RWPE1 (cell line): ENCODE results near the gene TAF4B.

Experiments
- CTCF ChIA-PET: fragments of 350-600 bp; sonication (Branson Sonifier 250); formaldehyde crosslinking; extraction: SDS; loops from one replicate; lab custom pipeline; 2021; lab: Yijun Ruan, JAX
- POLR2A ChIA-PET: fragments of 400-600 bp; formaldehyde crosslinking; extraction: SDS; loops from one replicate; lab custom pipeline; 2020; ENCODE audit warnings: antibody characterized with exemption; ENCODE audit not compliant: low non-redundant PET; lab: Yijun Ruan, JAX
- DNase-seq: peaks from one replicate; pipeline ENCODE4 v3.0.0; 2012; ENCODE audit warnings: low spot score
- H3K27ac ChIP-seq: fragments of 450-650 bp; 2 replicates; pipeline ENCODE4 v1.5.1; 2017
- CTCF ChIP-seq: fragments of 450-650 bp; conservative IDR thresholded peaks from 2 replicates; pipeline ENCODE4 v1.5.1; 2017; ENCODE audit warnings: low read depth, mild to moderate bottlenecking

Gene TAF4B

GRCh38 chr18:26304511-26304910 is 78.3 kb downstream of the TAF4B start:
- no peak for DNase-seq
- TF ChIP-seq CTCF = no peak
- ChIA-PET CTCF (interaction anchor here (0.6 kb wide), 1 partner anchor 126 kb away, joined by 3 read pairs; no protein-coding TSS in a partner anchor), POLR2A (no interaction called here)
- H3K27ac ChIP-seq = no peak overlapping the region

GRCh38 chr18:26307161-26307773 is 81.0 kb downstream of the TAF4B start:
- POLR2A ChIA-PET = no interaction called here
- no peak overlapping the region for H3K27ac ChIP-seq
- DNase-seq = peak; percentile 33
- TF ChIP-seq CTCF = peak; percentile 83
- CTCF ChIA-PET = interaction anchor here (0.6 to 0.7 kb wide), 2 partner anchors 9 to 737 kb away, joined by 3 read pairs; no protein-coding TSS in a partner anchor

GRCh38 chr18:26309281-26309680 is 83.0 kb downstream of the TAF4B start:
- TF ChIP-seq CTCF = no peak
- ChIA-PET CTCF (no interaction called here), POLR2A (no interaction called here)
- no peak overlapping the region for H3K27ac ChIP-seq
- peak; percentile 28 for DNase-seq

GRCh38 chr18:26312199-26312598 is 86.0 kb downstream of the TAF4B start:
- POLR2A ChIA-PET = no interaction called here
- CTCF ChIA-PET = no interaction called here
- DNase-seq = no peak
- TF ChIP-seq CTCF = no peak
- H3K27ac ChIP-seq = no peak overlapping the region

- ChIA-PET POLR2A (no interaction called here), CTCF (no interaction called here)
- no peak overlapping the region for H3K27ac ChIP-seq
- no peak for DNase-seq
- TF ChIP-seq CTCF = no peak
Observed at GRCh38 chr18:26317398-26317797, 91.2 kb downstream of the TAF4B start.

- ChIA-PET POLR2A (no interaction called here), CTCF (interaction anchor here (0.5 kb wide), 1 partner anchor 10 kb away, joined by 3 read pairs; no protein-coding TSS in a partner anchor)
Observed at GRCh38 chr18:26320686-26321085, 94.4 kb downstream of the TAF4B start.

More at GRCh38 chr18:26320686-26321085, 94.4 kb downstream of the TAF4B start:
- no peak for DNase-seq
- no peak overlapping the region for H3K27ac ChIP-seq
- TF ChIP-seq CTCF = no peak
